T-cell (primary cell): ENCODE measurements around the gene PPP2R3B. TPM values are rescaled to one million over a fixed set of nuclear protein-coding genes. Genes with fewer than 3 reads are reported as not detected.
A peak's percentile ranks its signal among the peaks of the same experiment; 100 is the strongest.

Source experiments
- ATAC-seq, 4 experiments: fragments of 200-7000 bp in 3 of 4; fragments of 150-1000 bp in 1 of 4; cut with Tn5 transposase; replicated peaks in 1 of 4; 1 replicate in 3 of 4; 2 replicates in 1 of 4; pipeline ENCODE4 v1.10.0; 2021; ENCODE audit warnings: moderate library complexity in 3 of 4, mild to moderate bottlenecking in 2 of 4, moderate number of reproducible peaks in 1 of 4
- CTCF ChIA-PET, 2 donors: fragments of 300-600 bp; sonication (Branson Sonifier 250); formaldehyde crosslinking; loops; one replicate each; lab custom pipeline; 2022; ENCODE audit warnings: antibody characterized with exemption in 2 of 2; lab: Charles Lee
- POLR2A ChIA-PET, 2 donors: fragments of 300-600 bp; sonication (Branson Sonifier 250); formaldehyde crosslinking; loops; one replicate each; lab custom pipeline; 2022; ENCODE audit warnings: antibody characterized with exemption in 2 of 2; lab: Charles Lee
- DNase-seq, 35 experiments: peaks; one replicate each; pipeline versions ENCODE4 v3.0.0 to v3.0.0-alpha.2; 2013 to 2023
- H3K27ac ChIP-seq: one replicate; pipeline ENCODE4 v1.5.1; 2013; ENCODE audit warnings: low read length
- H3K27me3 ChIP-seq, 2 experiments: replicated peaks in 1 of 2; 1 replicate in 1 of 2; 2 replicates in 1 of 2; pipeline versions ENCODE4 v1.6.1 to v1.7.0; 2013; ENCODE audit warnings: low read length in 1 of 2, mixed read lengths in 1 of 2; ENCODE audit not compliant: control insufficient read depth in 2 of 2, insufficient read depth in 2 of 2; ENCODE audit errors: extremely low read depth in 1 of 2
- H3K36me3 ChIP-seq, 2 donors: 1 replicate in 1 of 2; 2 replicates in 1 of 2; pipeline versions ENCODE4 v1.6.1 to v1.7.0; 2013; ENCODE audit warnings: low read length in 1 of 2; ENCODE audit not compliant: control insufficient read depth in 2 of 2, insufficient read depth in 1 of 2; ENCODE audit errors: extremely low read depth in 1 of 2
- H3K4me1 ChIP-seq, 2 experiments: 1 replicate in 1 of 2; 2 replicates in 1 of 2; pipeline versions ENCODE4 v1.6.1 to v1.7.0; 2013; ENCODE audit warnings: low read length in 2 of 2, mixed read lengths in 1 of 2; ENCODE audit not compliant: insufficient read depth in 2 of 2, control insufficient read depth in 1 of 2; ENCODE audit errors: extremely low read depth in 1 of 2
- H3K4me3 ChIP-seq, 2 donors: 1 replicate in 1 of 2; 2 replicates in 1 of 2; pipeline versions ENCODE4 v1.5.1 to v1.7.0; 2013; ENCODE audit warnings: mild to moderate bottlenecking in 2 of 2, low read length in 1 of 2, moderate library complexity in 1 of 2; ENCODE audit not compliant: control insufficient read depth in 1 of 2; ENCODE audit errors: extremely low read depth in 1 of 2
- H3K9me3 ChIP-seq: 2 replicates; pipeline ENCODE4 v1.7.0; 2013
- H3K27ac Mint-ChIP-seq, 2 donors: one replicate each; pipeline ENCODE4 v1.8.0; 2020 to 2021; ENCODE audit warnings: mild to moderate bottlenecking in 2 of 2, mixed read lengths in 2 of 2
- H3K27me3 Mint-ChIP-seq, 2 donors: one replicate each; pipeline ENCODE4 v1.8.0; 2021 to 2022; ENCODE audit warnings: mixed read lengths in 2 of 2
- H3K36me3 Mint-ChIP-seq: one replicate; pipeline ENCODE4 v1.8.0; 2021; ENCODE audit warnings: mixed read lengths
- H3K4me1 Mint-ChIP-seq, 3 donors: one replicate each; pipeline ENCODE4 v1.8.0; 2020 to 2022; ENCODE audit warnings: mixed read lengths in 3 of 3, mild to moderate bottlenecking in 1 of 3
- H3K4me3 Mint-ChIP-seq, 3 donors: one replicate each; pipeline ENCODE4 v1.8.0; 2020 to 2022; ENCODE audit warnings: mild to moderate bottlenecking in 3 of 3, mixed read lengths in 3 of 3, moderate library complexity in 3 of 3
- H3K9me3 Mint-ChIP-seq, 3 donors: one replicate each; pipeline ENCODE4 v1.8.0; 2020 to 2022; ENCODE audit warnings: mixed read lengths in 3 of 3
- WGBS: methylation state at CpG from one replicate; pipeline ENCODE4 v1.1.5; 2013; ENCODE audit warnings: missing lambda C conversion rate; ENCODE audit not compliant: insufficient coverage; 5-methylcytosine and 5-hydroxymethylcytosine counted together
- total RNA-seq, 35 experiments: library from RNA in 6 of 35; stranded (reverse) in 6 of 35; fragments of 120-200 nt in 1 of 35; gene quantifications; one replicate each; pipeline versions ENCODE4 v1.2.1 to v1.2.4 and lab custom pipeline; 2013 to 2026

PPP2R3B gene
- total RNA-seq, 5 donors from 2014 or later (not counting 1 experiment from before 2014, with no cell fraction given): 30.5 to 56.5 (median 46.6) TPM

DNA sequence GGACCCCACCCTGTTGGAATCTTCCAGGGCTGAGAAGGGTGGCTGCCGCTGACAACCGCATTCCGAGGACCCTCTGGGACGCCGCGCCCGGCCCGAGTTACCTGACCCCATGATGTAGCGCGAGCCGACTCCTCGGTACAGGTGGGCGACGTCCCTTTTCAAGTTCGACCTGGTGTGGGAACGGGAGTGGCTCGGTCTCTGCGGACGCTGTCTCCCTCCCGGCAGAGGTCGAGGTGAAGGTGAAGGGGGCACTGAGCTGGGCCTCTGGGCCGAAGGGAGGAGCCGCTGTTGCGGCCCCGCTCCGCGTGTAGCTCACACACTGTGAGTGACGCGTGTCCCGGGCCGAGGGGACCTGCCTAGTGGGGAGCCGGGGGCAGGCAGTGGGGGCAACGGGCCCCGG is 72.7 kb downstream of the PPP2R3B start:
- peaks cover 23% of the 10 kb centered on the region for H3K36me3 Mint-ChIP-seq
- POLR2A ChIA-PET: no interaction called here
- no peak for ATAC-seq
- 96% methylated on average over 22 of the region's 34 CpGs for WGBS
- Histone ChIP-seq H3K27me3 (no peaks in the 10 kb centered on the region), H3K36me3 (peaks cover 56 to 62% of the 10 kb centered on the region in 2 donors), H3K4me3 (no peak overlapping the region), H3K4me1 (peaks cover 5 to 19% of the 10 kb centered on the region in 2 experiments), H3K27ac (no peak overlapping the region), H3K9me3 (no peaks in the 10 kb centered on the region)
- H3K27me3 Mint-ChIP-seq: no peaks in the 10 kb centered on the region
- no peaks in the 10 kb centered on the region for H3K9me3 Mint-ChIP-seq
- no peak for DNase-seq
- CTCF ChIA-PET: no interaction called here
- H3K4me1 Mint-ChIP-seq: peaks cover 0 to 10% (median 8%) of the 10 kb centered on the region in 3 donors
- no peak overlapping the region for H3K27ac Mint-ChIP-seq
- H3K4me3 Mint-ChIP-seq: no peak overlapping the region

DNA sequence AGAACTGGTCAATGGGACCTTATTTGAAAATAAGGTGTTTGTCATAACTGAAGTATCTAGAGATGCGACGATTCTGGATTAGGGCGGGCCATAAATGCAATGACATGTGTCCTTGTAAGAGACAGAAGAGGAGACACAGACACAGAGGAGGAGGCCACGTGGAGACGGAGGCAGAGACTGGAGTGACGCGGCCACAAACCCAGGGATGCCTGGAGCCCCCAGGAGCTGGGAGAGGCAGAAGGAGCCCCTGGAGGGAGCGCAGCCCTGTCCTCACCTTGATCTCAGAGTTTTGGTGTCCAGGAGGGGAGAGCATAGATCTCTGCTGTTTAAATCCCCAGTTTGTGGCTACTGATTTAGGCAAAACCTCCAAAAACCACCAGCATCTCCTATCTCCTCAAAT is 73.2 kb downstream of the PPP2R3B start:
- ChIA-PET POLR2A (no interaction called here), CTCF (no interaction called here)
- no peaks in the 10 kb centered on the region for H3K27me3 Mint-ChIP-seq
- peaks cover 0 to 10% (median 8%) of the 10 kb centered on the region in 3 donors for H3K4me1 Mint-ChIP-seq
- H3K4me3 Mint-ChIP-seq: no peak overlapping the region
- ATAC-seq: no peak
- DNase-seq: no peak
- no peak overlapping the region for H3K27ac Mint-ChIP-seq
- Histone ChIP-seq H3K36me3 (peaks cover 57 to 65% of the 10 kb centered on the region in 2 donors), H3K27ac (no peak overlapping the region), H3K4me3 (no peak overlapping the region), H3K27me3 (no peaks in the 10 kb centered on the region), H3K9me3 (no peaks in the 10 kb centered on the region), H3K4me1 (peaks cover 5 to 19% of the 10 kb centered on the region in 2 experiments)
- WGBS: 100% methylated on average over 5 of the region's 8 CpGs
- H3K36me3 Mint-ChIP-seq: peaks cover 23% of the 10 kb centered on the region
- no peaks in the 10 kb centered on the region for H3K9me3 Mint-ChIP-seq

DNA sequence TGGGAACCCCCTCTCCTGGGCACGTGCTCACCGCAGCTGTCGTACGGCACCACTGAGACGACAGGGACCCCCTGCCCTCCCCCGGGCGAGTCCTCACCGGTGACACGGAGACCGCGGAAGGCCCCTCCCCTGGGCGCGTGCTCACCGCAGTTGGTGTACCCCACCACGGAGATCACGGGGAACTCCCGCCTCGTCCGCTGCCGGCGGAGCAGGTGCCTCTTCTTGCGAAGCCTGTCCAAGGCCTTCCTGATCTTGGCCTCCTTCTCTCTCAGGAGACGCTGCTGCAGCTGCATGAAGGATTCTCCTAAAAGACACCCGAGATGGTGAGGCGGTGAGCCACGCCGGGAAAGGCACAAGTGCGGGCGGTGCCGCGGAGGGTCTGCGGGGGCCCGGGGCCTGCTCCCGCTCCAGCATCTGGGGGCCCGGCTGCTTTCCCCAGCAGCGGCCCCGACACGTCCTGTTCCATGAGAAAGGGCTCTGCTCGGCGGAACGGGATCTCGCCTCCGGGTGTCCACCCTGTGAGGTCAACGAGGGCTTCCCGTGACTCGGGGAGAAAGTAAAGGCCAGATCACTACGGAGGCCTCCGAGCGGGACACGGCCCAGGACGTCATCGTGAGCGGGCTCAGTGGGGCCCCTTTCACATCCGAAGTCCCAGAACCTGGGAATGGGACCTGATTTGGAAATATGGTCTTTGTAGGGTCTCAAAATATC is 73.9 kb downstream of the PPP2R3B start:
- Mint-ChIP-seq H3K36me3 (peaks cover 27% of the 10 kb centered on the region), H3K9me3 (no peaks in the 10 kb centered on the region), H3K4me1 (peaks cover 0 to 6% (median 5%) of the 10 kb centered on the region in 3 donors), H3K4me3 (no peak overlapping the region), H3K27ac (no peak overlapping the region), H3K27me3 (no peaks in the 10 kb centered on the region)
- no peaks in the 10 kb centered on the region for H3K9me3 ChIP-seq
- H3K4me1 ChIP-seq: peaks cover 2 to 16% of the 10 kb centered on the region in 2 experiments
- POLR2A ChIA-PET: no interaction called here
- ATAC-seq: peak in 1 of 4 experiments; percentile 8
- peaks cover 57 to 70% of the 10 kb centered on the region in 2 donors for H3K36me3 ChIP-seq
- H3K4me3 ChIP-seq: no peak overlapping the region
- 94% methylated on average over 46 of the region's 54 CpGs for WGBS
- no peak overlapping the region for H3K27ac ChIP-seq
- CTCF ChIA-PET: no interaction called here
- H3K27me3 ChIP-seq: no peaks in the 10 kb centered on the region
- no peak for DNase-seq

DNA sequence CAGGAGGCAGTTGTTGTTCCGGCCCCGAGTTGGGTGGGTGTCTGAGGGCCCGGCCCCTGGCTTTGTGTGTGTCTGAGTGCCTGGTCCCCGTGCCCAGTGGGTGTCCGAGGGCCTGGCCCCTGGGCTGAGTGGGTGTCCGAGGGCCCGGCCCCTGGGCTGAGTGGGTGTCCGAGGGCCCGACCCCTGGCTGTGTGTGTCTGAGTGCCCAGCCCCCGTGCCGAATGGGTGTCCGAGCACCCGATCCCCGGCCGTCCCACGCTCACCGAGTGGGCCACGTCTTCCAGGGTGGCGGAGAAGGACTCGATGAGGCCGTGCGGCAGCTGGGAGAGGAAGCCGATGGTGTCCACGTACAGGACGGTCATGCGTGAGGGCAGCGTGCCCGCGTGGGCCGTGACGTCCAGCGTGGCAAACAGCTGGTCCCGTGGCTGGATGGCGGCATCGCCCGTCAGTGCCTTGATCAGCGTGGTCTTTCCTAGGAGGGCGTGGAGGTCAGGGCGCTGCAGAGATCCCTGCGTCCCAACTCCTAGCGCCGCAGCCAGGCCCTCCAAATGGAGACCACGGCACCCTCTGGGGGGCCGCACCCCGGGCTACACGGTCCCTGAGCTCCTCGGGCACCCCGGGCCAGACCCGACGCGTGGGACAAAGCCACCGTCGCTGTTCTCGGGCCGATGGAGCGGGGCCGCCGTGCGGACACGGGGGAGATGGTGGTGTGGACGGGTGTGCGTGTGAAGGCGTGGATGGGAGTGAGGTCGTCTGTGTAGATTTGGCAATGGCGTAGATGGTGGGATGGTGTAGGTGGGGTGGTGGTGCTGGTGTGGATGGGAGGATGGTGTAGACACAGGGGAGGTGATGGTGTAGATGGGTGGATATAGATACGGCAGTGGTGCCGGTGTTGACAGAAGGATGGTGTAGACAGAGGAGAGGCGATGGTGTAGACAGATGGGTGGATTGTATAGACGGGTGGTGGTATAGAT is 75.3 kb downstream of the PPP2R3B start:
- no peaks in the 10 kb centered on the region for H3K27me3 Mint-ChIP-seq
- WGBS: 95% methylated on average over 55 of the region's 69 CpGs
- no peaks in the 10 kb centered on the region for H3K9me3 Mint-ChIP-seq
- H3K9me3 ChIP-seq: no peaks in the 10 kb centered on the region
- no peak overlapping the region for H3K27ac ChIP-seq
- no peak overlapping the region for H3K27ac Mint-ChIP-seq
- H3K4me1 Mint-ChIP-seq: no peaks in the 10 kb centered on the region
- ChIA-PET CTCF (no interaction called here), POLR2A (no interaction called here)
- peaks cover 0 to 4% of the 10 kb centered on the region in 2 experiments for H3K4me1 ChIP-seq
- H3K4me3 ChIP-seq: no peak overlapping the region
- H3K4me3 Mint-ChIP-seq: no peak overlapping the region
- DNase-seq (no peak), ATAC-seq (peak in 1 of 4 experiments; percentile 11)
- peaks cover 50 to 72% of the 10 kb centered on the region in 2 donors for H3K36me3 ChIP-seq
- no peaks in the 10 kb centered on the region for H3K27me3 ChIP-seq
- H3K36me3 Mint-ChIP-seq: peaks cover 31% of the 10 kb centered on the region

DNA sequence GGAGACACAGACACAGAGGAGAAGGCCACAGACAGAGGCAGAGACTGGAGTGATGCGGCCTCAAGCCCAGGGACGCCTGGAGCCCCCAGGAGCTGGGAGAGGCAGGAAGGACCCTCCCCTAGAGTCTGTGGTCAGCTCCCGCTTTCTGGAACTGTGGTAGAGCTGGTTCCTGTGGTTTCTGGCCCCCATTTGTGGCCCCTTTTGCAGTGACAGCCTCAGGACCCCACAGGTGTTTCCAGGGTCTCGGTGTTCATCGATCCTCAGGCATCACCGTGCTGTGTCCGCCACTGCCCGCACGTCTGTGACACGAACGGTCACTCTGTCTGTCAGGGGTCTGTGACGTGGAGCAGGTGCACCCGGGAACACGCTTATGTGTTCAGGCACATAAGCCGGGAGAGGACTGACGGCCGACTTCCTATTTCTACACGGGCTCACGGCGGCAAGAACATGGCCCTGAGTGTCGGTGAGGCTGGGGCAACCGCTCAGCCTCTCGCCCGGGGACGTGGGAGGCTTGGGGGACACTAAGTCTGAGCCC is 76.0 kb downstream of the PPP2R3B start:
- Mint-ChIP-seq H3K4me1 (no peaks in the 10 kb centered on the region), H3K27me3 (no peaks in the 10 kb centered on the region), H3K9me3 (no peaks in the 10 kb centered on the region), H3K27ac (no peak overlapping the region), H3K4me3 (no peak overlapping the region), H3K36me3 (peaks cover 35% of the 10 kb centered on the region)
- no peak overlapping the region for H3K4me3 ChIP-seq
- DNase-seq (no peak), ATAC-seq (no peak)
- WGBS: 93% methylated on average over 23 of the region's 25 CpGs
- POLR2A ChIA-PET: no interaction called here
- no peaks in the 10 kb centered on the region for H3K27me3 ChIP-seq
- no peaks in the 10 kb centered on the region for H3K4me1 ChIP-seq
- CTCF ChIA-PET: no interaction called here
- H3K36me3 ChIP-seq: peaks cover 46 to 75% of the 10 kb centered on the region in 2 donors
- no peaks in the 10 kb centered on the region for H3K9me3 ChIP-seq
- no peak overlapping the region for H3K27ac ChIP-seq

DNA sequence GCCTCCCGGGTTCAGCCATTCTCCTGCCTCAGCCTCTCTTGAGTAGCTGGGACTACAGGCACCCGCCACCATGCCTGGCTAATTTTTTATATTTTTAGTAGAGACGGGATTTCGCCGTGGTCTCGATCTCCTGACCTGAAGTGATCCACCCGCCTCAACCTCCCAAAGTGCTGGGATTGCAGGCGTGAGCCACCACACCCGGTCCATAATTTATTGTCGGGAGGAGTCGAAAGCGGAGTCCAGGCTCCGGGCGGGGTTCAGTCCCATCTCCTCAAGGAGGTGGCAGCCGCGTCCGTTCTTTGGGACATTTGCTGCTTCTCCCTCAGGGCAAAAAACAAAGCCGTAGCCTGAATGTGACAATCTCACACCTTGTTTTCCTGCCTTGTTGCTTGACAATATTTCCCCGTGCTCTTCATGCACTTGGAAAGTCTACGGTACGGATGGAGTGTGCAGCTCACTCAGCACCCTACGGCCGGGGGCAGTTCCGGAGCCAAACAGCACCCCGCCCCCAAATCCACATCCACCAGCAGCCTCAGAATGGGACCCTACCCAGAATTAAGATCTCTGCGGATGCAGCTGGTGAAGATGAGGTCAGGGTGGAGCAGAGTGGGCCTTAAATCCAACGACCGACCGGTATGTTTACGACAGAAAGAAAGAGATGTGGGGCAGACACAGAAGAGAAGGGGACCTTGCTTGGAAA is 77.7 kb downstream of the PPP2R3B start:
- ChIA-PET CTCF (no interaction called here), POLR2A (no interaction called here)
- H3K9me3 ChIP-seq: no peaks in the 10 kb centered on the region
- DNase-seq: no peak
- no peak overlapping the region for H3K4me3 ChIP-seq
- peaks cover 42% of the 10 kb centered on the region for H3K36me3 Mint-ChIP-seq
- no peaks in the 10 kb centered on the region for H3K4me1 ChIP-seq
- no peak overlapping the region for H3K27ac Mint-ChIP-seq
- no peak for ATAC-seq
- no peaks in the 10 kb centered on the region for H3K4me1 Mint-ChIP-seq
- no peak overlapping the region for H3K27ac ChIP-seq
- no peaks in the 10 kb centered on the region for H3K27me3 ChIP-seq
- H3K4me3 Mint-ChIP-seq: no peak overlapping the region
- H3K36me3 ChIP-seq: peaks cover 39 to 72% of the 10 kb centered on the region in 2 donors
- WGBS: 98% methylated on average over 23 of the region's 30 CpGs
- no peaks in the 10 kb centered on the region for H3K9me3 Mint-ChIP-seq
- no peaks in the 10 kb centered on the region for H3K27me3 Mint-ChIP-seq
